ENCODE measurements around the gene PRR14. TPM values are rescaled to one million over a fixed set of nuclear protein-coding genes. Genes with fewer than 3 reads are reported as not detected.

The PRR14 gene
- polyA plus RNA-seq, 1 of the 3 experiments (the other 2 are of a cell fraction): 13.5 TPM

- no peak for TF ChIP-seq FOXM1 (IDR thresholded peaks at IDR 0.05; ENCODE audit: low read depth)
- TF ChIP-seq MEF2A (IDR thresholded peaks at IDR 0.05; ENCODE audit: borderline replicate concordance, low read depth): no peak
- no peak for TF ChIP-seq RCOR1 (IDR thresholded peaks at IDR 0.05; ENCODE audit: low read length)
- no peak for TF ChIP-seq EP300 (IDR thresholded peaks at IDR 0.05; ENCODE audit: borderline replicate concordance in 1 of 2, low read depth in 1 of 2, low read length in 1 of 2)
- TF ChIP-seq USF2 (IDR thresholded peaks at IDR 0.05; ENCODE audit: borderline replicate concordance, low read depth, low read length): no peak
- TF ChIP-seq POLR2AphosphoS5 (IDR thresholded peaks at IDR 0.05; ENCODE audit: low read depth, low read length): no peak
- TF ChIP-seq FOXJ3 (CRISPR knock-in tag; IDR thresholded peaks at IDR 0.05): no peak
- TF ChIP-seq EZH2phosphoT487 (IDR thresholded peaks at IDR 0.05; ENCODE audit: borderline replicate concordance, low read depth): no peak
- TF ChIP-seq ELF1 (IDR thresholded peaks at IDR 0.05): no peak
- TF ChIP-seq MAX (IDR thresholded peaks at IDR 0.05; ENCODE audit: low read depth): no peak
- no peak for TF ChIP-seq MXI1 (IDR thresholded peaks at IDR 0.05; ENCODE audit: low read depth, low read length)
- no peak for TF ChIP-seq CTCF (IDR thresholded peaks at IDR 0.05)
- no peak for TF ChIP-seq GABPA (IDR thresholded peaks at IDR 0.05; ENCODE audit: low read depth)
- no peak for TF ChIP-seq NRF1 (IDR thresholded peaks at IDR 0.05; ENCODE audit: low read depth, low read length)
These were observed 9.3 kb upstream of the PRR14 start (continued) for GRCh38 chr16:30641378-30641982.

- no peaks in the 10 kb centered on the region for H3K36me3 ChIP-seq (replicated peaks in 1 of 2; ENCODE audit: control insufficient read depth in 1 of 2, insufficient read depth in 2 of 2, low read length in 1 of 2)
- H3K27ac ChIP-seq (ENCODE audit: low read depth in 2 of 2, low read length in 1 of 2): no peak overlapping the region
- CTCF ChIA-PET: interaction anchor here (1.7 kb wide), 1 partner anchor 16 kb away, joined by 6 read pairs; no protein-coding TSS in a partner anchor
- H3K9me3 ChIP-seq: no peaks in the 10 kb centered on the region
- no peak overlapping the region for H3K4me3 ChIP-seq (ENCODE audit: low read depth in 2 of 2, low read length in 1 of 2)
- no peaks in the 10 kb centered on the region for H4K20me1 ChIP-seq (ENCODE audit: insufficient read depth)
- 67% methylated on average over 3 of the region's 4 CpGs for WGBS (ENCODE audit: low lambda C conversion rate)
- POLR2A ChIA-PET: no interaction called here
- no peaks in the 10 kb centered on the region for H3K27me3 ChIP-seq (ENCODE audit: insufficient read depth)
- TF ChIP-seq TCF12 (IDR thresholded peaks at IDR 0.05) (no peak), RFX5 (IDR thresholded peaks at IDR 0.05; ENCODE audit: low read length) (no peak), POLR2AphosphoS5 (IDR thresholded peaks at IDR 0.05; ENCODE audit: low read depth, low read length) (no peak), NRF1 (IDR thresholded peaks at IDR 0.05; ENCODE audit: low read depth, low read length) (no peak), USF2 (IDR thresholded peaks at IDR 0.05; ENCODE audit: borderline replicate concordance, low read depth, low read length) (no peak), YY1 (IDR thresholded peaks at IDR 0.05; ENCODE audit: low read depth) (no peak), JUND (IDR thresholded peaks at IDR 0.05) (no peak), RCOR1 (IDR thresholded peaks at IDR 0.05; ENCODE audit: low read length) (no peak), FOSL2 (IDR thresholded peaks at IDR 0.05; ENCODE audit: borderline replicate concordance, low read depth) (no peak), PBX3 (IDR thresholded peaks at IDR 0.05) (no peak)
- no peak overlapping the region for H3K9ac ChIP-seq
- DNase-seq: no peak
- peaks cover under 1% of the 10 kb centered on the region for H3F3A ChIP-seq (replicated peaks; ENCODE audit: insufficient read depth)
- no peak overlapping the region for H2AFZ ChIP-seq (ENCODE audit: low read depth)
- no peaks in the 10 kb centered on the region for H3K4me1 ChIP-seq (ENCODE audit: control insufficient read depth in 1 of 2, insufficient read depth in 2 of 2, low read depth in 1 of 2, low read length in 1 of 2)
- H3K9me2 ChIP-seq: no peaks in the 10 kb centered on the region
- no peaks in the 10 kb centered on the region for H3K79me2 ChIP-seq (ENCODE audit: insufficient read depth)
- no peak overlapping the region for H3K4me2 ChIP-seq
These were observed 6.4 kb upstream of the PRR14 start for GRCh38 chr16:30644334-30644830.

All from SK-N-SH (cell line).